ENCODE results near the gene HOXD11. TPM values are rescaled to one million over a fixed set of nuclear protein-coding genes. Genes with fewer than 3 reads are reported as not detected.

Gene HOXD11
- total and polyA plus RNA-seq, 2 of the 13 experiments (the other 11 are each of a cell fraction or from before 2014, with no cell fraction given): not detected

GRCh38 chr2:176114120-176114929 is 7.2 kb downstream of the HOXD11 start (continued):
- TF ChIP-seq ZBTB8A (CRISPR knock-in tag; IDR thresholded peaks at IDR 0.05; ENCODE audit: borderline replicate concordance, low read depth): no peak
- no peak for TF ChIP-seq HMGXB3 (CRISPR knock-in tag; IDR thresholded peaks at IDR 0.05; ENCODE audit: borderline replicate concordance)
- no peak for TF ChIP-seq TFE3 (CRISPR knock-in tag; IDR thresholded peaks at IDR 0.05)
- TF ChIP-seq ZNF614 (CRISPR knock-in tag; IDR thresholded peaks at IDR 0.05; ENCODE audit: borderline replicate concordance): no peak
- no peak for TF ChIP-seq CSRNP1 (CRISPR knock-in tag; IDR thresholded peaks at IDR 0.05)
- TF ChIP-seq ZBTB1 (CRISPR knock-in tag; IDR thresholded peaks at IDR 0.05; ENCODE audit: borderline replicate concordance): no peak
- no peak for TF ChIP-seq SOX6 (IDR thresholded peaks at IDR 0.05)
- TF ChIP-seq SOX6 (CRISPR knock-in tag; IDR thresholded peaks at IDR 0.05): peak; percentile 51; the same call in 1 of the 2 replicates
- no peak for TF ChIP-seq SOX13 (IDR thresholded peaks at IDR 0.05)
- peak in 1 of 2 experiments; percentile 37; a peak in 1 of 4 replicates for TF ChIP-seq SOX13 (CRISPR knock-in tag; conservative IDR thresholded peaks at IDR 0.05 in 1 of 2, IDR thresholded peaks at IDR 0.05 in 1 of 2)
- no peak for TF ChIP-seq ZBTB34 (CRISPR knock-in tag; IDR thresholded peaks at IDR 0.05)
- no peak; the same call in 1 of the 2 replicates for TF ChIP-seq CBX2 (IDR thresholded peaks at IDR 0.05; ENCODE audit: low read depth, low read length)
- TF ChIP-seq CBX2 (CRISPR knock-in tag; IDR thresholded peaks at IDR 0.05; ENCODE audit: low read depth): 0 out of 2 replicates have a peak, but pooled peaks have one; percentile 20
- TF ChIP-seq NFIC (IDR thresholded peaks at IDR 0.05; ENCODE audit: low read length): no peak
- TF ChIP-seq RCOR2 (CRISPR knock-in tag; IDR thresholded peaks at IDR 0.05): no peak
- no peak for TF ChIP-seq ATF7-NPFF (CRISPR knock-in tag; IDR thresholded peaks at IDR 0.05; ENCODE audit: low read depth)
- TF ChIP-seq TRAFD1 (CRISPR knock-in tag; IDR thresholded peaks at IDR 0.05; ENCODE audit: borderline replicate concordance): no peak
- peak; percentile 22; the same call in 1 of the 2 replicates for TF ChIP-seq HDAC1 (CRISPR knock-in tag; IDR thresholded peaks at IDR 0.05)
